ENCODE measurements around the gene TBC1D3B. TPM values are rescaled to one million over a fixed set of nuclear protein-coding genes. Genes with fewer than 3 reads are reported as not detected.
"Not testable (repeated sequence)": the region's sequence is repeated elsewhere in the genome, so short reads cannot be mapped to it uniquely, and the experiment has no call there.

TBC1D3B gene
- total RNA-seq, 1 donor from 2014 or later: 6.0 TPM

GRCh38 chr17:36201102-36201501 is 24.7 kb upstream of the TBC1D3B start:
- DNase-seq (ENCODE audit: low spot score): not testable (repeated sequence)

- DNase-seq (ENCODE audit: low spot score): no peak
Measured at GRCh38 chr17:36198831-36199465, 22.5 kb upstream of the TBC1D3B start.

GRCh38 chr17:36197387-36197703 is 20.9 kb upstream of the TBC1D3B start:
- DNase-seq (ENCODE audit: low spot score): no peak

- no peak for DNase-seq (ENCODE audit: low spot score)
Measured at GRCh38 chr17:36196131-36196486, 19.7 kb upstream of the TBC1D3B start.

GRCh38 chr17:36195434-36196130 is 19.1 kb upstream of the TBC1D3B start:
- no peak for DNase-seq (ENCODE audit: low spot score)

GRCh38 chr17:36194832-36195433 is 18.5 kb upstream of the TBC1D3B start:
- not testable (repeated sequence) for DNase-seq (ENCODE audit: low spot score)

- not testable (repeated sequence) for DNase-seq (ENCODE audit: low spot score)
Measured at GRCh38 chr17:36194147-36194831, 17.9 kb upstream of the TBC1D3B start.

GRCh38 chr17:36193216-36193775 is 16.9 kb upstream of the TBC1D3B start:
- no peak for DNase-seq (ENCODE audit: low spot score)

- not testable (repeated sequence) for DNase-seq (ENCODE audit: low spot score)
Measured at GRCh38 chr17:36190549-36191330, 14.3 kb upstream of the TBC1D3B start.

GRCh38 chr17:36189993-36190392 is 13.6 kb upstream of the TBC1D3B start:
- DNase-seq (ENCODE audit: low spot score): not testable (repeated sequence)

GRCh38 chr17:36188891-36189306 is 12.5 kb upstream of the TBC1D3B start:
- peak; percentile 52 for DNase-seq (ENCODE audit: low spot score)

- DNase-seq (ENCODE audit: low spot score): not testable (repeated sequence)
Measured at GRCh38 chr17:36187943-36188665, 11.7 kb upstream of the TBC1D3B start.

GRCh38 chr17:36186810-36187763 is 10.7 kb upstream of the TBC1D3B start:
- DNase-seq (ENCODE audit: low spot score): not testable (repeated sequence)

- DNase-seq (ENCODE audit: low spot score): no peak
Measured at GRCh38 chr17:36185416-36185815, 9.0 kb upstream of the TBC1D3B start.

GRCh38 chr17:36184023-36184765 is 7.8 kb upstream of the TBC1D3B start:
- no peak for DNase-seq (ENCODE audit: low spot score)

- no peak for DNase-seq (ENCODE audit: low spot score)
Measured at GRCh38 chr17:36183001-36183971, 6.8 kb upstream of the TBC1D3B start.

- DNase-seq (ENCODE audit: low spot score): no peak
Measured at GRCh38 chr17:36182176-36183000, 6.0 kb upstream of the TBC1D3B start.
